MCF 10A (cell line): ENCODE results near the gene CLPTM1L. TPM values are rescaled to one million over a fixed set of nuclear protein-coding genes. Genes with fewer than 3 reads are reported as not detected.

ENCODE experiments used
- BruUV-seq: library from RNA; stranded (reverse); fragments of 400-500 nt; replicated peaks from 2 replicates; lab custom pipeline; 2021; lab: Mats Ljungman, UMichigan
- CTCF ChIA-PET: fragments of 300-600 bp; sonication (Branson Sonifier 250); formaldehyde crosslinking; extraction: SDS; loops from one replicate; lab custom pipeline; 2021; ENCODE audit warnings: antibody characterized with exemption, inconsistent platforms; lab: Yijun Ruan, JAX
- POLR2A ChIA-PET: fragments of 300-600, 350-650 bp; sonication (Branson Sonifier 250); formaldehyde crosslinking; extraction: SDS; loops from one replicate; lab custom pipeline; 2020; ENCODE audit warnings: antibody characterized with exemption, inconsistent platforms; lab: Yijun Ruan, JAX
- DNase-seq: peaks from one replicate; pipeline ENCODE4 v3.0.0-alpha.2; 2018; ENCODE audit not compliant: unreplicated experiment
- H3K27ac Mint-ChIP-seq: one replicate; pipeline ENCODE4 v1.8.0; 2022; ENCODE audit warnings: mild to moderate bottlenecking, low read depth, mixed read lengths; ENCODE audit not compliant: unreplicated experiment
- H3K27me3 Mint-ChIP-seq: one replicate; pipeline ENCODE4 v1.8.0; 2022; ENCODE audit warnings: mixed read lengths; ENCODE audit not compliant: insufficient read depth, unreplicated experiment
- H3K36me3 Mint-ChIP-seq: one replicate; pipeline ENCODE4 v1.8.0; 2022; ENCODE audit warnings: mild to moderate bottlenecking, moderate library complexity, mixed read lengths; ENCODE audit not compliant: insufficient read depth, unreplicated experiment
- H3K4me1 Mint-ChIP-seq: one replicate; pipeline ENCODE4 v1.8.0; 2022; ENCODE audit warnings: mixed read lengths; ENCODE audit not compliant: insufficient read depth, unreplicated experiment
- H3K4me3 Mint-ChIP-seq: one replicate; pipeline ENCODE4 v1.8.0; 2022; ENCODE audit warnings: mild to moderate bottlenecking, moderate library complexity, mixed read lengths; ENCODE audit not compliant: unreplicated experiment
- H3K9me3 Mint-ChIP-seq: one replicate; pipeline ENCODE4 v1.8.0; 2022; ENCODE audit warnings: mixed read lengths; ENCODE audit not compliant: unreplicated experiment
- CTCF ChIP-seq: fragments of 200-600 bp; IDR thresholded peaks from one replicate; pipeline ENCODE4 v1.8.0; 2022; ENCODE audit warnings: antibody characterized with exemption, mild to moderate bottlenecking; ENCODE audit not compliant: unreplicated experiment
- intact Hi-C: fragments of 100-400 bp; cut with micrococcal nuclease; formaldehyde crosslinking; loops from 2 replicates; pipeline ENCODE4 v1.14.1; 2022
- total RNA-seq: library from RNA; stranded (reverse); gene quantifications from 2 replicates; pipeline ENCODE4 v1.2.3, GENCODE V29; 2022

CLPTM1L gene
- total RNA-seq, 1 experiment from 2014 or later: 128 TPM

- CTCF ChIA-PET: interaction anchor here (0.5 kb wide), 2 partner anchors 95 to 200 kb away, joined by 3 to 4 read pairs; no protein-coding TSS in a partner anchor
- H3K27me3 Mint-ChIP-seq: peaks cover 46% of the 10 kb centered on the region
These were observed 25.1 kb upstream of the CLPTM1L start for GRCh38 chr5:1370006-1370405.

GRCh38 chr5:1368756-1369155, 23.9 kb upstream of the CLPTM1L start:
- Mint-ChIP-seq H3K36me3 (no peaks in the 10 kb centered on the region), H3K27me3 (peaks cover 56% of the 10 kb centered on the region), H3K4me1 (no peaks in the 10 kb centered on the region), H3K9me3 (no peaks in the 10 kb centered on the region), H3K4me3 (no peak overlapping the region), H3K27ac (no peak overlapping the region)
- TF ChIP-seq CTCF: no peak
- BruUV-seq: no TSS peak
- POLR2A ChIA-PET: no interaction called here
- intact Hi-C loops: no loop called here
- no peak for DNase-seq
- CTCF ChIA-PET: no interaction called here

More at GRCh38 chr5:1370006-1370405, 25.1 kb upstream of the CLPTM1L start:
- Mint-ChIP-seq H3K27ac (no peak overlapping the region), H3K36me3 (no peaks in the 10 kb centered on the region), H3K4me1 (no peaks in the 10 kb centered on the region), H3K9me3 (no peaks in the 10 kb centered on the region), H3K4me3 (no peak overlapping the region)
- no peak for TF ChIP-seq CTCF
- no TSS peak for BruUV-seq
- DNase-seq: no peak
- POLR2A ChIA-PET: no interaction called here
- intact Hi-C loops: no loop called here

GRCh38 chr5:1368236-1368635, 23.3 kb upstream of the CLPTM1L start:
- no TSS peak for BruUV-seq

GRCh38 chr5:1367149-1367548, 22.2 kb upstream of the CLPTM1L start:
- no peak for TF ChIP-seq CTCF
- intact Hi-C loops: no loop called here
- Mint-ChIP-seq H3K27ac (no peak overlapping the region), H3K36me3 (no peaks in the 10 kb centered on the region), H3K4me1 (no peaks in the 10 kb centered on the region), H3K9me3 (no peaks in the 10 kb centered on the region), H3K27me3 (peaks cover 58% of the 10 kb centered on the region), H3K4me3 (no peak overlapping the region)
- ChIA-PET POLR2A (no interaction called here), CTCF (no interaction called here)
- BruUV-seq: no TSS peak
- no peak for DNase-seq

More at GRCh38 chr5:1368236-1368635, 23.3 kb upstream of the CLPTM1L start:
- no peak for TF ChIP-seq CTCF
- H3K4me3 Mint-ChIP-seq: no peak overlapping the region
- no peaks in the 10 kb centered on the region for H3K4me1 Mint-ChIP-seq
- H3K27me3 Mint-ChIP-seq: peaks cover 56% of the 10 kb centered on the region
- ChIA-PET CTCF (no interaction called here), POLR2A (no interaction called here)
- no peaks in the 10 kb centered on the region for H3K36me3 Mint-ChIP-seq
- H3K27ac Mint-ChIP-seq: no peak overlapping the region
- H3K9me3 Mint-ChIP-seq: no peaks in the 10 kb centered on the region
- intact Hi-C loops: no loop called here
- no peak for DNase-seq
